Cardiac fibroblast (primary cell): ENCODE measurements around the gene CBL.

ENCODE experiments used
- DNase-seq, 2 donors: peaks; one replicate each; pipeline versions ENCODE4 v3.0.0 to v3.0.0-alpha.2; 2010; ENCODE audit warnings: low read depth in 2 of 2
- H3K4me3 ChIP-seq, 2 donors: replicated peaks in 1 of 2; 1 replicate in 1 of 2; 2 replicates in 1 of 2; pipeline ENCODE4 v1.5.1; 2011; ENCODE audit warnings: low read depth in 2 of 2, low read length in 2 of 2, mild to moderate bottlenecking in 2 of 2, moderate library complexity in 1 of 2
- CTCF ChIP-seq: IDR thresholded peaks from one replicate; pipeline ENCODE4 v1.5.1; 2011; ENCODE audit warnings: low read depth, mild to moderate bottlenecking, low read length, inconsistent platforms

The CBL gene

GRCh38 chr11:119229288-119229672 lies 23.1 kb downstream of the CBL start:
- TF ChIP-seq CTCF = no peak
- DNase-seq = no peak
- no peak overlapping the region for H3K4me3 ChIP-seq

- DNase-seq = no peak
- H3K4me3 ChIP-seq = no peak overlapping the region
- no peak for TF ChIP-seq CTCF
Measured at GRCh38 chr11:119229741-119230140, 23.6 kb downstream of the CBL start.

- no peak overlapping the region for H3K4me3 ChIP-seq
- DNase-seq = peak; percentile 17 to 52
- no peak for TF ChIP-seq CTCF
Measured at GRCh38 chr11:119236490-119236889, 30.4 kb downstream of the CBL start.

- peak; percentile 6 to 38 for DNase-seq
- no peak overlapping the region for H3K4me3 ChIP-seq
- no peak for TF ChIP-seq CTCF
Measured at GRCh38 chr11:119236891-119237290, 30.8 kb downstream of the CBL start.

- H3K4me3 ChIP-seq = no peak overlapping the region
- no peak for TF ChIP-seq CTCF
- no peak for DNase-seq
Measured at GRCh38 chr11:119237515-119237914, 31.4 kb downstream of the CBL start.

- H3K4me3 ChIP-seq = no peak overlapping the region
- no peak for TF ChIP-seq CTCF
- DNase-seq = no peak
Measured at GRCh38 chr11:119248750-119249670, 42.9 kb downstream of the CBL start.
